H9 (cell line): ENCODE measurements around the gene FBLN1. TPM values are rescaled to one million over a fixed set of nuclear protein-coding genes. Genes with fewer than 3 reads are reported as not detected.

Source experiments
- DNase-seq: peaks from one replicate; pipeline ENCODE4 v3.0.0-alpha.2; 2017
- H2AFZ ChIP-seq: one replicate; pipeline ENCODE4 v1.6.1; 2013; ENCODE audit warnings: mild to moderate bottlenecking, low read length, control low read depth, moderate library complexity
- H2AK5ac ChIP-seq: 2 replicates; pipeline ENCODE4 v1.6.1; 2013; ENCODE audit warnings: low read length, control low read depth, mixed read lengths; ENCODE audit not compliant: insufficient read length
- H2BK120ac ChIP-seq: one replicate; pipeline ENCODE4 v1.6.1; 2013; ENCODE audit warnings: low read depth, mild to moderate bottlenecking, low read length, control low read depth, inconsistent platforms; ENCODE audit not compliant: poor library complexity, severe bottlenecking
- H2BK12ac ChIP-seq: 2 replicates; pipeline ENCODE4 v1.6.1; 2013; ENCODE audit warnings: low read length, control low read depth, mixed read lengths, low read depth; ENCODE audit not compliant: insufficient read length
- H2BK15ac ChIP-seq: 2 replicates; pipeline ENCODE4 v1.6.1; 2013; ENCODE audit warnings: low read depth, low read length, control low read depth
- H2BK20ac ChIP-seq: one replicate; pipeline ENCODE4 v1.6.1; 2013; ENCODE audit warnings: low read depth, mild to moderate bottlenecking, low read length, control low read depth, inconsistent platforms; ENCODE audit not compliant: poor library complexity, severe bottlenecking
- H2BK5ac ChIP-seq: 2 replicates; pipeline ENCODE4 v1.6.1; 2013; ENCODE audit warnings: low read length, control low read depth, mixed read lengths; ENCODE audit not compliant: insufficient read length
- H3K14ac ChIP-seq: 2 replicates; pipeline ENCODE4 v1.6.1; 2013; ENCODE audit warnings: low read length, control low read depth; ENCODE audit not compliant: insufficient read depth
- H3K18ac ChIP-seq: 2 replicates; pipeline ENCODE4 v1.6.1; 2013; ENCODE audit warnings: low read depth, mild to moderate bottlenecking, mixed read lengths, low read length, control low read depth; ENCODE audit not compliant: insufficient read length
- H3K23ac ChIP-seq: 2 replicates; pipeline ENCODE4 v1.6.1; 2013; ENCODE audit warnings: low read length, control low read depth, mixed read lengths, low read depth; ENCODE audit not compliant: insufficient read length
- H3K23me2 ChIP-seq: 2 replicates; pipeline ENCODE4 v1.6.1; 2013; ENCODE audit warnings: low read depth, mild to moderate bottlenecking, mixed read lengths, low read length, control low read depth; ENCODE audit not compliant: insufficient read length, poor library complexity, severe bottlenecking
- H3K27ac ChIP-seq: 2 replicates; pipeline ENCODE4 v1.5.1; 2013; ENCODE audit warnings: low read length, control low read depth, mixed read lengths, low read depth; ENCODE audit not compliant: insufficient read length
- H3K27me3 ChIP-seq: 2 replicates; pipeline ENCODE4 v1.6.1; 2013; ENCODE audit warnings: low read length, control low read depth, inconsistent platforms; ENCODE audit not compliant: insufficient read depth
- H3K4ac ChIP-seq: 2 replicates; pipeline ENCODE4 v1.6.1; 2013; ENCODE audit warnings: low read depth, mild to moderate bottlenecking, control low read depth, inconsistent platforms, low read length, moderate library complexity
- H3K4me1 ChIP-seq: 2 replicates; pipeline ENCODE4 v1.6.1; 2013; ENCODE audit warnings: low read length, control low read depth, inconsistent platforms; ENCODE audit not compliant: insufficient read depth
- H3K4me2 ChIP-seq: 2 replicates; pipeline ENCODE4 v1.6.1; 2013; ENCODE audit warnings: low read length, control low read depth, mixed read lengths; ENCODE audit not compliant: insufficient read length, insufficient read depth
- H3K56ac ChIP-seq: 2 replicates; pipeline ENCODE4 v1.6.1; 2013; ENCODE audit warnings: low read depth, mild to moderate bottlenecking, mixed read lengths, low read length, control low read depth; ENCODE audit not compliant: insufficient read length
- H3K79me1 ChIP-seq: 2 replicates; pipeline ENCODE4 v1.6.1; 2013; ENCODE audit warnings: low read depth, mild to moderate bottlenecking, moderate library complexity, low read length, control low read depth, inconsistent platforms; ENCODE audit not compliant: insufficient read depth, poor library complexity, severe bottlenecking
- H3K79me2 ChIP-seq: 2 replicates; pipeline ENCODE4 v1.6.1; 2013; ENCODE audit warnings: low read length, control low read depth, inconsistent platforms; ENCODE audit not compliant: insufficient read depth
- H3K9ac ChIP-seq: 2 replicates; pipeline ENCODE4 v1.6.1; 2013; ENCODE audit warnings: low read length, control low read depth, mixed read lengths; ENCODE audit not compliant: insufficient read length; ENCODE audit errors: extremely low read depth
- H3K9me3 ChIP-seq: one replicate; pipeline ENCODE4 v1.6.1; 2013; ENCODE audit warnings: low read depth, low read length, inconsistent platforms; ENCODE audit not compliant: control insufficient read depth
- H3T11ph ChIP-seq: one replicate; pipeline ENCODE4 v1.6.1; 2013; ENCODE audit warnings: mild to moderate bottlenecking, low read length, control low read depth, inconsistent platforms
- H4K20me1 ChIP-seq: one replicate; pipeline ENCODE4 v1.6.1; 2013; ENCODE audit not compliant: control insufficient read depth, insufficient read length, insufficient read depth
- H4K5ac ChIP-seq: 2 replicates; pipeline ENCODE4 v1.6.1; 2013; ENCODE audit warnings: low read depth, mild to moderate bottlenecking, mixed read lengths, low read length, control low read depth; ENCODE audit not compliant: insufficient read length
- H4K8ac ChIP-seq: replicated peaks from 2 replicates; pipeline ENCODE4 v1.6.1; 2013; ENCODE audit warnings: low read length, control low read depth, mixed read lengths, low read depth; ENCODE audit not compliant: insufficient read length
- H4K91ac ChIP-seq: 2 replicates; pipeline ENCODE4 v1.6.1; 2013; ENCODE audit warnings: low read depth, mild to moderate bottlenecking, moderate library complexity, mixed read lengths, low read length, control low read depth; ENCODE audit not compliant: insufficient read length
- H3K27ac Mint-ChIP-seq, 3 experiments: 2 replicates in 2 of 3; 3 replicates in 1 of 3; pipeline ENCODE4 v1.8.0; 2020 to 2021; ENCODE audit warnings: mixed read lengths in 3 of 3, mild to moderate bottlenecking in 1 of 3, moderate library complexity in 1 of 3
- H3K27me3 Mint-ChIP-seq: 2 replicates; pipeline ENCODE4 v1.8.0; 2021; ENCODE audit warnings: low read depth, mild to moderate bottlenecking, moderate library complexity, mixed read lengths
- H3K36me3 Mint-ChIP-seq, 3 experiments: 2 replicates in 2 of 3; 3 replicates in 1 of 3; pipeline ENCODE4 v1.8.0; 2020 to 2021; ENCODE audit warnings: low read depth in 3 of 3, mixed read lengths in 3 of 3; ENCODE audit not compliant: insufficient read depth in 1 of 3
- H3K4me1 Mint-ChIP-seq, 2 experiments: 2 replicates each; pipeline ENCODE4 v1.8.0; 2020; ENCODE audit warnings: mixed read lengths in 2 of 2
- H3K4me3 Mint-ChIP-seq, 2 experiments: 2 replicates in 1 of 2; 3 replicates in 1 of 2; pipeline ENCODE4 v1.8.0; 2020 to 2021; ENCODE audit warnings: mild to moderate bottlenecking in 2 of 2, mixed read lengths in 2 of 2, moderate library complexity in 1 of 2
- H3K9me3 Mint-ChIP-seq, 2 experiments: 2 replicates in 1 of 2; 3 replicates in 1 of 2; pipeline ENCODE4 v1.8.0; 2020; ENCODE audit warnings: mild to moderate bottlenecking in 2 of 2, mixed read lengths in 2 of 2, moderate library complexity in 1 of 2
- CTCF ChIP-seq: fragments of 200-600 bp; sonication (generic); conservative IDR thresholded peaks from 3 replicates; pipeline ENCODE4 v1.8.0; 2021; ENCODE audit warnings: antibody characterized with exemption, mild to moderate bottlenecking
- WGBS: extraction: QIAGEN DNeasy Blood & Tissue Kit; methylation state at CpG from one replicate; pipeline ENCODE4 v1.1.7; 2013; ENCODE audit warnings: missing lambda C conversion rate, low lambda C conversion rate, mixed read lengths; ENCODE audit not compliant: insufficient read length; ENCODE audit errors: extremely low coverage; 5-methylcytosine and 5-hydroxymethylcytosine counted together
- total RNA-seq: library from RNA; stranded (reverse); gene quantifications from 2 replicates; pipeline ENCODE4 v1.2.1, GENCODE V29; 2021

Gene FBLN1
- total RNA-seq, 1 experiment from 2014 or later: 140 TPM

GRCh38 chr22:45581549-45582080 lies 78.9 kb downstream of the FBLN1 start:
- H4K91ac ChIP-seq: no peak overlapping the region
- no CpG with 5 or more reads among the region's 16 CpGs for WGBS
- Mint-ChIP-seq H3K9me3 (no peaks in the 10 kb centered on the region), H3K27me3 (no peaks in the 10 kb centered on the region), H3K4me1 (peaks cover 0 to 4% of the 10 kb centered on the region in 2 experiments; a peak in 1 of 4 replicates), H3K36me3 (no peaks in the 10 kb centered on the region; a peak in 1 of 7 replicates), H3K4me3 (no peak overlapping the region), H3K27ac (no peak overlapping the region)
- H2BK12ac ChIP-seq: no peak overlapping the region
- H3K4me2 ChIP-seq: no peak overlapping the region
- TF ChIP-seq CTCF: no peak
- H3K56ac ChIP-seq: no peak overlapping the region
- no peak overlapping the region for H3K27ac ChIP-seq
- H3K79me2 ChIP-seq: no peaks in the 10 kb centered on the region
- H4K8ac ChIP-seq: no peak overlapping the region
- H3K23ac ChIP-seq: no peak overlapping the region
- H3T11ph ChIP-seq: no peak overlapping the region
- no peaks in the 10 kb centered on the region for H3K27me3 ChIP-seq
- no peak overlapping the region for H2BK15ac ChIP-seq
- no peaks in the 10 kb centered on the region for H3K9me3 ChIP-seq
- no peak overlapping the region for H3K4ac ChIP-seq
- H2BK5ac ChIP-seq: no peak overlapping the region
- H2BK120ac ChIP-seq: no peak overlapping the region
- no peak for DNase-seq
- H2BK20ac ChIP-seq: no peak overlapping the region
- no peak overlapping the region for H2AK5ac ChIP-seq
- no peak overlapping the region for H4K5ac ChIP-seq
- H3K23me2 ChIP-seq: no peaks in the 10 kb centered on the region
- no peaks in the 10 kb centered on the region for H4K20me1 ChIP-seq
- H3K9ac ChIP-seq: no peak overlapping the region
- no peak overlapping the region for H3K18ac ChIP-seq
- H3K14ac ChIP-seq: no peak overlapping the region; the same call in 1 of the 2 replicates
- H3K4me1 ChIP-seq: peaks cover 5% of the 10 kb centered on the region; the same call in 1 of the 2 replicates
- no peaks in the 10 kb centered on the region for H3K79me1 ChIP-seq
- H2AFZ ChIP-seq: no peak overlapping the region
